Vagina (tissue), 2 donors: Measurements from ENCODE around the gene PRUNE2. TPM values are rescaled to one million over a fixed set of nuclear protein-coding genes. Genes with fewer than 3 reads are reported as not detected.

Experiments
- DNase-seq, 2 donors: peaks; one replicate each; pipeline ENCODE4 v3.0.0-alpha.2; 2017; ENCODE audit errors: extremely low spot score in 2 of 2
- H3K27ac ChIP-seq: fragments of 200-600 bp; sonication (generic); one replicate; pipeline ENCODE4 v1.5.1; 2019
- H3K27me3 ChIP-seq: fragments of 200-600 bp; sonication (generic); one replicate; pipeline ENCODE4 v1.5.1; 2019
- H3K36me3 ChIP-seq, 2 donors: fragments of 200-600 bp; sonication (generic); one replicate each; pipeline ENCODE4 v1.5.1; 2017 to 2019
- H3K4me1 ChIP-seq: fragments of 200-600 bp; sonication (generic); one replicate; pipeline ENCODE4 v1.5.1; 2019
- H3K4me3 ChIP-seq, 2 donors: fragments of 200-600 bp; sonication (generic); 1 replicate in 1 of 2; 2 replicates in 1 of 2; pipeline ENCODE4 v1.5.1; 2016 to 2019
- H3K9me3 ChIP-seq: fragments of 200-600 bp; sonication (generic); one replicate; pipeline ENCODE4 v1.5.1; 2019
- POLR2A ChIP-seq, 2 donors: fragments of 450-650 bp; IDR thresholded peaks; one replicate each; pipeline ENCODE4 v1.6.1; 2017; ENCODE audit warnings: antibody characterized with exemption in 2 of 2, mild to moderate bottlenecking in 2 of 2, moderate library complexity in 2 of 2
- POLR2AphosphoS5 ChIP-seq, 2 donors: sonication (generic); formaldehyde crosslinking; IDR thresholded peaks; one replicate each; pipeline ENCODE4 v1.9.0; 2017; ENCODE audit warnings: antibody characterized with exemption in 2 of 2, mild to moderate bottlenecking in 2 of 2, low read depth in 1 of 2; ENCODE audit not compliant: insufficient read depth in 1 of 2
- intact Hi-C: fragments of 100-400 bp; cut with DNase I; formaldehyde crosslinking; loops from one replicate; pipeline ENCODE4 v1.15.1; 2023
- small RNA-seq: library from RNA; depleted of rRNA; stranded (forward); fragments of <200 nt; gene quantifications from one replicate; pipeline ENCODE3, GENCODE V24; 2016
- total RNA-seq: library from RNA; depleted of rRNA; stranded (reverse); fragments of >200 nt; gene quantifications from one replicate; pipeline ENCODE4 v1.2.3, GENCODE V29; 2016
- TF ChIP-seq, protein P1 (sequence below), 3 experiments: fragments of 450-650 bp in 2 of 3; fragments of 200-600 bp in 1 of 3; sonication (generic) in 1 of 3; IDR thresholded peaks; one replicate each; pipeline ENCODE4 v1.5.1; 2017 to 2019; ENCODE audit warnings: antibody characterized with exemption in 3 of 3, mild to moderate bottlenecking in 2 of 3, moderate library complexity in 2 of 3

The PRUNE2 gene
- total RNA-seq, 1 donor from 2014 or later, result 75.6 TPM

DNA sequence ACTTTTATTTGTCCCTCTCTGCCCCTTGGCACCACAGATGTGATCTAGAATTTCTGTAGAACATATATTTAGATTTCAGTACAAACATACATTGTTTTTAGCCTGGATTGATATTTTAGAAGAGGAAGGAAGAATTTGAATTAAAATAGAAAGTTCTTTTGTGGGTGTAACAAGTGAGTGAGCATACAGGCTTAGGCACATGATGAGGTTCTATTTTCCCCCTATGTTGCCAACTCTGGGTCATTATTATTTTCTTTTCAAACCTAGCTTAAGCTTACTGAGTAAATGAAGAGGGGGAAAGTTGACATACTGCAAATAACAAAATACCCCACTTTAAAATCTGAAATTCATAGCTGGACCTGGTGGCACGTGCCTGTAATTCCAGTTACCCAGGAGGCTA lies 344.0 kb downstream of the PRUNE2 start:
- no peaks in the 10 kb centered on the region for H3K4me1 ChIP-seq
- DNase-seq, result no peak
- intact Hi-C loops, result no loop called here
- H3K27ac ChIP-seq, result no peak overlapping the region
- no peak overlapping the region for H3K4me3 ChIP-seq
- no peaks in the 10 kb centered on the region for H3K9me3 ChIP-seq
- no peaks in the 10 kb centered on the region for H3K36me3 ChIP-seq
- H3K27me3 ChIP-seq, result no peaks in the 10 kb centered on the region
- TF ChIP-seq, protein P1, sequence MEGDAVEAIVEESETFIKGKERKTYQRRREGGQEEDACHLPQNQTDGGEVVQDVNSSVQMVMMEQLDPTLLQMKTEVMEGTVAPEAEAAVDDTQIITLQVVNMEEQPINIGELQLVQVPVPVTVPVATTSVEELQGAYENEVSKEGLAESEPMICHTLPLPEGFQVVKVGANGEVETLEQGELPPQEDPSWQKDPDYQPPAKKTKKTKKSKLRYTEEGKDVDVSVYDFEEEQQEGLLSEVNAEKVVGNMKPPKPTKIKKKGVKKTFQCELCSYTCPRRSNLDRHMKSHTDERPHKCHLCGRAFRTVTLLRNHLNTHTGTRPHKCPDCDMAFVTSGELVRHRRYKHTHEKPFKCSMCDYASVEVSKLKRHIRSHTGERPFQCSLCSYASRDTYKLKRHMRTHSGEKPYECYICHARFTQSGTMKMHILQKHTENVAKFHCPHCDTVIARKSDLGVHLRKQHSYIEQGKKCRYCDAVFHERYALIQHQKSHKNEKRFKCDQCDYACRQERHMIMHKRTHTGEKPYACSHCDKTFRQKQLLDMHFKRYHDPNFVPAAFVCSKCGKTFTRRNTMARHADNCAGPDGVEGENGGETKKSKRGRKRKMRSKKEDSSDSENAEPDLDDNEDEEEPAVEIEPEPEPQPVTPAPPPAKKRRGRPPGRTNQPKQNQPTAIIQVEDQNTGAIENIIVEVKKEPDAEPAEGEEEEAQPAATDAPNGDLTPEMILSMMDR (IDR thresholded peaks at IDR 0.05), result no peak
- no peak for TF ChIP-seq POLR2A (IDR thresholded peaks at IDR 0.05)
- TF ChIP-seq POLR2AphosphoS5 (IDR thresholded peaks at IDR 0.05; ENCODE audit: insufficient read depth in 1 of 2, low read depth in 1 of 2), result no peak

Small RNA genes lying within 50 kb of the gene (small RNA-seq; reads per million reads assigned to genes)
- gene AL359314.1, result not detected

Other genes starting within 250 kb of the PRUNE2 start
- not detected for gene PCA3, start 141.7 kb downstream of the PRUNE2 start, total RNA-seq
- not detected for gene FOXB2, start 113.5 kb upstream of the PRUNE2 start, total RNA-seq